Measurements from ENCODE around the gene USH1G.
"Not testable (repeated sequence)": the region's sequence is repeated elsewhere in the genome, so short reads cannot be mapped to it uniquely, and the experiment has no call there.

The USH1G gene

DNA sequence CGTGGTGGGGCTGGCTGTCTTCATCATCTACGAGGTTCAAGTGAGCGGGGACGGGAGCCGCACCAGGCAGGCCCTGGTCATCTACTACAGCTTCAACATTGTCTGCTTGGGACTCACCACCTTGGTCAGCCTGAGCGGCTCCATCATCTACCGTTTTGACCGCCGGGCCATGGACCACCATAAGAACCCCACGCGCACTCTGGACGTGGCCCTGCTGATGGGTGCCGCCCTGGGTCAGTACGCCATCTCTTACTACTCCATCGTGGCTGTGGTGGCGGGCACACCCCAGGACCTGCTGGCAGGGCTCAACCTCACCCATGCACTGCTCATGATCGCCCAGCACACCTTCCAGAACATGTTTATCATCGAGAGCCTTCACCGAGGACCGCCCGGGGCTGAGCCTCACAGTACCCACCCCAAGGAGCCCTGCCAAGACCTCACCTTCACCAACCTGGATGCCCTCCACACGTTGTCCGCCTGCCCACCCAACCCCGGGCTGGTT, 7.5 kb upstream of the USH1G start:
- DNase-seq (ENCODE audit: low read depth), result no peak

DNA sequence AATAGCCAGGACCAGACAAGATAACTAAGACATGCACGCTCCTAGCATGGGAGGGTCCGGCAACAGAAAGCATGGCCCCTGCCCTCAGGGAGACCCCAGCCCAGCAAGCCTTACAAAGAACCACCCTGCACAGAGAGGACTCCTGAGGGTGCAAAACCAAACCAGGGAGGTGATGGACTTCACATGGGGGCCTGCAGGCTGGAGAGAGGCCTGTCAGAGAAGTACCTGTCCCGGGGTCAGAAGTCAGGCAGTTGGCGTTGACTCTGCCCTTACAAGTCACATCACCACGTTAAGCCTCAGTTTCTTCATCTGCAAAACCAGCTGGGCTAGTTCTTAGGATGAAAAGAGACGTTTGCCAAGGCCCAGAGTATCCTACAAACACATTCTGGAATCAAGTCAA, 5.7 kb upstream of the USH1G start:
- no peak for DNase-seq (ENCODE audit: low read depth)

DNA sequence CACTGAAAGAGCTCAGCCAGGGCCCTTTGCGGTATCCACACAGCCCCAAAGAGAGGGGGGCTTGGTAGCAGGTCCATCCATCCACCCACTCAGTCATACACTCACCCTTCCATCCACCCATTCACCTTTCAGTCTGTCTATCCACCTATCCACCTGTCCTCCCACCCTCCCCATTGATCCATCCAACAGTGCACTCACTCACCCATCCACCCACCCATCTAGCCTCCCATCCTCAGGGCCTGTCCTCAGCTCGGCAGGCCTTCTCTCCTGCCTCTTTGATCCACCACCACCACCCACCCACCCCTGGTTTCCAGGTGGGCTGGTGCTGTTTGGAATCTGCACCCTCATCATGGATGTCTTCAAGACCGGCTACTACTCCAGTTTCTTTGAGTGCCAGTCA, 2.2 kb upstream of the USH1G start:
- DNase-seq (ENCODE audit: low read depth), result no peak

- no peak for DNase-seq (ENCODE audit: low read depth)
Observed at GRCh38 chr17:74924250-74924948, 1.3 kb upstream of the USH1G start, which contains the start of gene OTOP2. TSS of gene OTOP2 (plus strand) at chr17:74924273. CDS start at chr17:74924633, 360 bp downstream.

- DNase-seq (ENCODE audit: low read depth), result peak; percentile 52
Observed at GRCh38 chr17:74923538-74924249, 639 bp upstream of the USH1G start.

DNA sequence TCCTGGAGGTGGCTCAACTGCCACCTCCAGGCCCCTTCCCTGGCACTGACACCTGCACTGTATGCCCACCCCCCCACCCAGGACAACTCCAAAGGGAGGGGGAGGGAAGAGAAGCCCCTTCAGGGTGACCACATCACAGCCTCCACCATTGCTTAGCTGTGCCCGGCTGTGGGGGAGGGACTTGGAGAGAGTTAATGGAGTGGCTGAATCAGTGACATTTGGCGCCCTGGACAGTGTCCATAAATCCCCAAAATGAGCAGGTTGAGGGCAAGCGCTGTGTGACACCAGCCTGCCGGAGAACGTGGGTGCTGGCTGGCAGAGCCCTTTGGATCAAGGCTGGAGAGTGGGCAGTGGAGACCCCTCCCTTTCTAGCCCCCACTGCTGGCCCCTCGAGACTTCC, 883 bp downstream of the USH1G start:
- no peak for DNase-seq (ENCODE audit: low read depth)

GRCh38 chr17:74921769-74922168, 1.3 kb downstream of the USH1G start:
- DNase-seq (ENCODE audit: low read depth), result no peak

GRCh38 chr17:74921026-74921681, 1.9 kb downstream of the USH1G start:
- no peak for DNase-seq (ENCODE audit: low read depth)

GRCh38 chr17:74920642-74921025, 2.4 kb downstream of the USH1G start:
- no peak for DNase-seq (ENCODE audit: low read depth)

GRCh38 chr17:74920306-74920620, 2.8 kb downstream of the USH1G start:
- DNase-seq (ENCODE audit: low read depth), result no peak

DNA sequence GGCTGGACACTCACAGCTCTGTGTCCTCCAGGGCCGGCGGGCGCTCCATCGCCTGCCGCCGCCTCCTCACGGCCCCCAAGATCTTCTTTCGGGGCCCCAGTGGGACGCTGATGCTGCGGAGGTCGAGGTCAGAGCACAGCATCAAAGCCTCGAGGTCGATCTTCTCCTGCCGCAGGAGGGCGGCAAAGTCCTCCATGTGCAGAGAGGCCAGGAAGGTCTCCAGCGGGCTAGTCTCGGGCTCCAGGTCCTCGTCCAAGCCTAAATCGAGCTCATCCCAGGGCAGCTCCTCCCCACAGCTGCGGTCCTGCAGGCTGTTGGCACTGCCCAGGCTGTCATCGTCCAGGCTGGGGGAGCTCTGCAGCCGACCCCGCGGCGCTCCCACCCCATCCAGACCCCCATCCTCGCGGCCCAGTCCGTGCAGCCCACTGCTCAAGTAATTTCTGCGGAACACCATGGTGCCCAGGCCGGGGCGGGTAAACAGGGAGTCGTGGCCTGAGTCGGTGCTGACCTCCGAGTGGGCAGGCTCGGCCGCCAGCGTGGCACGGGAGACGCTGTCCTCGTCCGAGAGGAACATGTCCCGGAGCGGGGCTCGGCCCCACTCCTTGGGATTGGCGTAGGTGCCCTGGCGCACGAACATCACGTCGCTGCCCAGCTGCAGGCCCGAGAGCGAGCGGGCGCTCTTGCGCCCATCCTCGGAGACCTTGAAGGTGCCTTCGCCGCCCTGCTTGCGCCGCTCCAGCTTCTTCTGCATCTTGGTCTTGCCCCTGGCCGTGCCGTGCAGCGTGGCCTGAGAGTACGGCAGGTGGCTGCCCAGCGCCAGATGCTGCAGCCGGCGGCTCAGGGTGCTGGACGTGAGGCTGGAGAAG, 3.4 kb downstream of the USH1G start:
- no peak for DNase-seq (ENCODE audit: low read depth)

DNA sequence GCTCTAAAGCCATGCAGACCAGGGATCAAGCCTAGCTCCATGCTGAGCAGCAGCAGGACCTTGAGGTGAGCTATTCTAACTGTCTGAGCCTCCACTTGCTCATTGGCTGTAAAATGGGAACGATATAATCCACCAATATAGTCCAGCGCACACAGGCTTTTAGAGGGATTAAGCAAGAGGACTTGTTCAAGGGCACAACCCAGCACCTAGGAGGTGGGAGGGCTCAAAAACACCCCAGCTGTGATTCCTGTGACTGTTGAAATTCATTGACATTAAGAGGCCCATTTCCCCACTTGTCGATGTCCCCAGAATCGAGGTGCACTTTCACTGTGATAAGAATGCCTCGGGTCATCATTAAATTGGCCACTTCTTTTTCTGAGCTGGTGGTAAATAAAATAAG, 4.1 kb downstream of the USH1G start:
- no peak for DNase-seq (ENCODE audit: low read depth)

DNA sequence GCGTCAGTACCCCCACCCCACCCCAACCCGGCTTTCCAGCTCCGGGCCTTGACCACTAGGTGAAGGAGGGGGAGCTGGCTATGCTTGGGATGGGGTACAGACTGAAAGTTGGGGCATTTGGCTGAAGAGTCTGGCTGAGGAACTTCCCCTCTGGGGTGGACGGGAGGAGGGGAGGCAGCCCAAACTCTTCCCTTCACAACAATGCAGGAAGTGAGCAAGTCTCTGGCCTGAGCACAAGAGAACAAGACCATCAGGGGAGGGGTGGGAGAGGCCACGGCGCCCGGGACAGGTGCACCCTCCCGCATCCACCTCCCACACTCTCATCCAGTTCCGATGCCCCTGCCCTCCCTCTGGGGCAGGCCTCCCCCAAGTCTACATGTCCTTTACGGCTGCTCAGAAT, 5.6 kb downstream of the USH1G start:
- DNase-seq (ENCODE audit: low read depth), result no peak

DNA sequence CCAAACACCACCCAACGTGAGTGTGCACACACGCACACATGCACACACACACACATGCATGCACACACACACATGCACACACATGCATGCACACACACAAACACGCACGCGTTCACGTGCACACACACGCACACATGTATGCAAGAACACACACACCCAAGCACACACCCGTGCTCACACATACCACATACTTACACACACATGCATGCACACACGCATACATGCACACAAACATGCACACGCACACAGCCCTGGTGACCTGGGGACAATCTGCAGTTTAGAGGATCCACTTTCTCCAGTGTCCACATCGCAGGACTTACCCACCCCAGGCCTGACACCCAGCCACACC, 6.2 kb downstream of the USH1G start:
- no peak for DNase-seq (ENCODE audit: low read depth)

DNA sequence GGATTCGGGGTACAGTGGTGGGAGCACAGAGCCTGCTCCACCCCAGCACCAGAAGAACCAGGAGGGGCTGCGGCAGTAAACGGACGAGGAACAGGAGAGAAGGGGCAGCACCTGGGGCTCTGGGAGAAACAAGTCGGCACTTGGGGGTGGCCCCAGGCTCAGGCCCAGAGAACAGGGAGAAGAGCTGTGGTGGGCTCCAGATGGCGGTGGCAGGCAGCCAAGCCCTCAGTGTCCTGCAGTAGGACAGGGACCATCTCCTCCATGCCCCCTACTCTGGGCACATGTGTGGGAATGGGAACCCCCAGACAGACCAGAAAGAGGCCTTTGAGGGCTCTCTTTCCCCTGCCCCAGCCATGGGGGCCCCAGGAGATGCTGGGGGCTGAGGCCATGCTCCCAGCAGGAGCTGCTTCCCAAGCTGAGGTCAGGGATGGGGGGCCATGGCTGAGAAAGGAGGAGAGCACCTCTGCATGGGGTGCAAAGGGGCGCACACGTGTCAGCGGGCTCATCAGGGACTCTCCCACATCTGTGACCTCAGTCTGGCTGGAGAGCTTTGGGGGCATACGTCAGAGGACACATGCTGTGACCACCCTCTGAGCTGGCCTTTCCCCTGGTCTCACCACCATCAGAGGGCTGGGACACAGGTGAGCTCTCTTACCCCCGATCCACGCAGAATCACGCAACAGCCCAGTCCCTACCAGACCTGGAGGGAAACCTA, 6.8 kb downstream of the USH1G start:
- no peak for DNase-seq (ENCODE audit: low read depth)

GRCh38 chr17:74911423-74911822, 11.6 kb downstream of the USH1G start:
- DNase-seq (ENCODE audit: low read depth), result not testable (repeated sequence)

GRCh38 chr17:74909097-74909496, 14.0 kb downstream of the USH1G start:
- DNase-seq (ENCODE audit: low read depth), result not testable (repeated sequence)

- DNase-seq (ENCODE audit: low read depth), result no peak
Observed at GRCh38 chr17:74907012-74907411, 16.0 kb downstream of the USH1G start.

DNA sequence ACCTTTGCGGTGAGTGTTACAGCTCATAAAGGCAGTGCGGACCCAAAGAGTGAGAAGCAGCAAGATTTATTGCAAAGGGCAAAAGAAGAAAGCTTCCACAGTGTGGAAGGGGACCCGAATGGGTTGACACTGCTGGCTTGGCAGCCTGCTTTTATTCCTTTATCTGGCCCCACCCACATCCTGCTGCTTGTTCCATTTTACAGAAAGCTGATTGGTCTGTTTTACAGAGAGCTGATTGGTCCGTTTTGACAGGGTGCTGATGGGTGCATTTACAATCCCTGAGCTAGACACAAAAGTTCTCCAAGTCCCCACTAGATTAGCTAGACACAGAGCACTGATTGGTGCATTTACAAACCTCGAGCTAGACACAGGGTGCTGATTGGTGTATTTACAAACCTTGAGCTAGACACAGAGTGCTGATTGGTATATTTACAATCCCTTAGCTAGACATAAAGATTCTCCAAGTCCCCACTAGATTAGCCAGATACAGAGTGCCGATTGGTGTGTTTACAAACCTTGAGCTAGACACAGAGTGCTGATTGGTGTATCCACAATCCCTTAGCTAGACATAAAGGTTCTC, 16.8 kb downstream of the USH1G start:
- DNase-seq (ENCODE audit: low read depth), result not testable (repeated sequence)

DNA sequence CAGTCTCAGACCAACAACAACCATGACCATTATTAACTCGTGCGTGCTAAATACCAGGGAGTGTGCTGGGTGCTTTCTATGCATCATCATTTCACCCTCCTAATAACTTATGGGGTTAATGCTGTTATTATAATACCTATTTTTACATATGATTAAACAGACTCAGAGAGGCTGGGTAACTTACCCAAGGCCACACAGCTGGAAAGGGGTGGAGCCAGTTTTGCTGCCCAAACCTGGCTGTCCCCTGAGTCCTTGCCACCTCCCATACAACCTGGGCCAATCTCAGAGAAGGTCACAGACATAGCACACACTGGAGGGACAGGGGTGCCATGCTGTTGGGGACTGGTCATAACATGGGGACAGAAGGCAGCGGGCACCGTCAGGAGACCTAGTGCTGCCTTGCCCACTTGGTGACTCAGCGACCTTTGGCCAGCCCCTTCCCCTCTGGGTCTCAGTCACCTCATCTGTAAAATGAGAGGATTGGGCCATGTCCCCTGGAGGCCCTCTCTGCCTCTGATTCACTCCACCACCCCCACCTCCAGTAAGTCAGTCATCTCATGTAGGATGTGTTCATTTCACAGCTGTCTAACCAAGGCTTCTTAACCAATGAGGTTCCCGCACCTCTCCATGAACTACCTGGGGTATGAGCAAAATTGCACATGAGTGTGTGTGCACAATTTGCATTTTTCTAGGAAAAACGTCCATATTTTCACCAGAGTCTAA, 18.2 kb downstream of the USH1G start:
- no peak for DNase-seq (ENCODE audit: low read depth)

- no peak for DNase-seq (ENCODE audit: low read depth)
Observed at GRCh38 chr17:74903671-74904070, 19.4 kb downstream of the USH1G start.

Measured in stimulated activated CD8-positive, alpha-beta memory T cell treated with anti-CD3 and anti-CD28 coated beads, Interleukin-12 subunit alpha, Interleukin-12 subunit beta, amount 100 ng/mL, for 1 hour (primary cell).